GM23338 (cell line): ENCODE results near the gene CPT1A. TPM values are rescaled to one million over a fixed set of nuclear protein-coding genes. Genes with fewer than 3 reads are reported as not detected.
"Not testable (repeated sequence)": the region's sequence is repeated elsewhere in the genome, so short reads cannot be mapped to it uniquely, and the experiment has no call there.

ENCODE experiments used
- ATAC-seq: fragments of 200-7000 bp; cut with Tn5 transposase; 3 replicates; pipeline ENCODE4 v1.9.1; 2020
- DNase-seq: peaks from one replicate; pipeline ENCODE4 v3.0.0-alpha.2; 2015; ENCODE audit warnings: low spot score
- H2AFZ ChIP-seq: fragments of 200-600 bp; sonication (generic); 2 replicates; pipeline ENCODE4 v1.8.0; 2016; ENCODE audit warnings: antibody characterized with exemption, mild to moderate bottlenecking, moderate library complexity
- H3F3A ChIP-seq: fragments of 200-600 bp; sonication (generic); replicated peaks from 2 replicates; pipeline ENCODE4 v1.8.0; 2017; ENCODE audit warnings: antibody characterized with exemption, mixed run types, low read depth
- H3K27ac ChIP-seq: fragments of 200-600 bp; sonication (generic); 2 replicates; pipeline ENCODE4 v1.6.1; 2016; ENCODE audit warnings: low read depth
- H3K27me3 ChIP-seq: fragments of 200-600 bp; sonication (generic); 2 replicates; pipeline ENCODE4 v1.8.0; 2016; ENCODE audit warnings: mild to moderate bottlenecking, mixed run types, moderate library complexity; ENCODE audit not compliant: insufficient read depth
- H3K36me3 ChIP-seq: fragments of 200-600 bp; sonication (generic); 2 replicates; pipeline ENCODE4 v1.8.0; 2016; ENCODE audit warnings: mild to moderate bottlenecking; ENCODE audit not compliant: insufficient read depth
- H3K4me1 ChIP-seq: fragments of 200-600 bp; sonication (generic); 2 replicates; pipeline ENCODE4 v1.8.0; 2016; ENCODE audit warnings: mild to moderate bottlenecking, moderate library complexity; ENCODE audit not compliant: insufficient read depth
- H3K4me2 ChIP-seq: fragments of 200-600 bp; sonication (generic); 2 replicates; pipeline ENCODE4 v1.7.1; 2017; ENCODE audit warnings: mixed run types
- H3K4me3 ChIP-seq: fragments of 200-600 bp; sonication (generic); 2 replicates; pipeline ENCODE4 v1.6.1; 2016; ENCODE audit warnings: mixed run types
- H3K79me2 ChIP-seq: fragments of 200-600 bp; sonication (generic); replicated peaks from 2 replicates; pipeline ENCODE4 v1.8.0; 2017; ENCODE audit warnings: mild to moderate bottlenecking; ENCODE audit not compliant: insufficient read depth
- H3K9me2 ChIP-seq: fragments of 200-600 bp; sonication (generic); 2 replicates; pipeline ENCODE4 v1.8.0; 2017; ENCODE audit not compliant: insufficient read depth
- H4K20me1 ChIP-seq: fragments of 200-600 bp; sonication (generic); replicated peaks from 2 replicates; pipeline ENCODE4 v1.8.0; 2017; ENCODE audit warnings: mild to moderate bottlenecking; ENCODE audit not compliant: insufficient read depth
- H3K27ac Mint-ChIP-seq: 2 replicates; pipeline ENCODE4 v1.8.0; 2020; ENCODE audit warnings: inconsistent platforms, mild to moderate bottlenecking, moderate library complexity, mixed read lengths
- H3K27me3 Mint-ChIP-seq: 3 replicates; pipeline ENCODE4 v1.8.0; 2022; ENCODE audit warnings: low read depth, mild to moderate bottlenecking, moderate library complexity, mixed read lengths, inconsistent platforms; ENCODE audit not compliant: insufficient read depth, poor library complexity
- H3K36me3 Mint-ChIP-seq: 3 replicates; pipeline ENCODE4 v1.8.0; 2021; ENCODE audit warnings: low read depth, mild to moderate bottlenecking, inconsistent platforms, moderate library complexity, mixed read lengths
- H3K4me1 Mint-ChIP-seq: 3 replicates; pipeline ENCODE4 v1.8.0; 2020; ENCODE audit warnings: mild to moderate bottlenecking, inconsistent platforms, mixed read lengths
- H3K4me3 Mint-ChIP-seq: 3 replicates; pipeline ENCODE4 v1.8.0; 2021; ENCODE audit warnings: moderate library complexity, mild to moderate bottlenecking, inconsistent platforms, mixed read lengths
- H3K9me3 Mint-ChIP-seq: 3 replicates; pipeline ENCODE4 v1.8.0; 2020; ENCODE audit warnings: moderate library complexity, mild to moderate bottlenecking, inconsistent platforms, mixed read lengths
- CTCF ChIP-seq, 2 experiments: fragments of 200-600 bp in 1 of 2; sonication (generic) in 1 of 2; conservative IDR thresholded peaks; 2 replicates each; pipeline versions ENCODE4 v1.5.1 to v1.6.1; 2016 to 2017; ENCODE audit warnings: antibody characterized with exemption in 2 of 2, low read depth in 2 of 2, mild to moderate bottlenecking in 2 of 2, moderate library complexity in 1 of 2
- ZNF462 ChIP-seq: fragments of 250-450 bp; sonication (Bioruptor Pico); IDR thresholded peaks from 2 replicates; pipeline ENCODE4 v1.5.0; 2020; ENCODE audit warnings: mild to moderate bottlenecking, moderate library complexity
- polyA plus RNA-seq: library from polyadenylated mRNA; unstranded; fragments of >200 nt; fragmentation: Nextera tagmentation; extraction: Ambion mirVana; gene quantifications from 2 replicates; pipeline ENCODE4 v1.2.1, GENCODE V29; 2016
- total RNA-seq: library from RNA; depleted of rRNA; stranded (reverse); fragments of >200 nt; shearing (Covaris generic); gene quantifications from 2 replicates; pipeline ENCODE4 v1.2.3, GENCODE V29; 2014

Gene CPT1A
- total and polyA plus RNA-seq, 2 experiments from 2014 or later, result 2.6 to 9.5 TPM

GRCh38 chr11:68889948-68890446 is 48.3 kb upstream of the CPT1A start (continued):
- TF ChIP-seq ZNF462 (CRISPR knock-in tag), result no peak
- TF ChIP-seq CTCF (conservative IDR thresholded peaks at IDR 0.05; ENCODE audit: low read depth in 2 of 2), result peak; percentile 84 to 86

- H3K9me2 ChIP-seq, H3K4me1 Mint-ChIP-seq, H3K9me3 Mint-ChIP-seq, DNase-seq, H2AFZ ChIP-seq, H3K27me3 ChIP-seq, H3K36me3 Mint-ChIP-seq, H3K4me1 ChIP-seq, H4K20me1 ChIP-seq, H3F3A ChIP-seq, H3K27me3 Mint-ChIP-seq, H3K27ac Mint-ChIP-seq, H3K79me2 ChIP-seq, H3K4me3 Mint-ChIP-seq, H3K36me3 ChIP-seq, H3K4me3 ChIP-seq, H3K27ac ChIP-seq, ATAC-seq, H3K4me2 ChIP-seq: not testable (repeated sequence)
Measured at GRCh38 chr11:68884827-68885226, 43.1 kb upstream of the CPT1A start.
